Tibial nerve (tissue), 3 donors: ENCODE results near the gene HDAC11.

Experiments
- POLR2A ChIP-seq, 2 donors: fragments of 450-650 bp; IDR thresholded peaks; one replicate each; pipeline ENCODE4 v1.6.1; 2017; ENCODE audit warnings: antibody characterized with exemption in 2 of 2, mild to moderate bottlenecking in 2 of 2, moderate library complexity in 2 of 2
- TF ChIP-seq, protein P1 (sequence below), 5 experiments: fragments of 200-600 bp in 3 of 5; fragments of 450-650 bp in 2 of 5; sonication (generic) in 3 of 5; IDR thresholded peaks; one replicate each; pipeline ENCODE4 v1.5.1; 2016 to 2019; ENCODE audit warnings: antibody characterized with exemption in 5 of 5, mild to moderate bottlenecking in 3 of 5, moderate library complexity in 2 of 5

DNA sequence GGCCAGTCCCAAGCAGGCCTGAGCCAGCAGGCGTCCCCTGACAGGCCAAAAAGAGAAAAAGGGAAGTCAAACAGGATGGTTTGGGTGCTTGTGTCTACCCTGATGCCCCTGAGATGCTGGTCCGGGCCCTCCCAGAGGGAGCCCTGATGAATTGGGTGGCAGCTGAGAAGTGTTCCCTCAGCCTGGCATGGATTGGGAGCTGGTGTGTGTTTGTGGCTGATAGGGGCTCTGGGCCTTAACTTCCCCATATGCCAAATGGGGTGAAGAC is 70.3 kb downstream of the HDAC11 start:
- TF ChIP-seq, protein P1, sequence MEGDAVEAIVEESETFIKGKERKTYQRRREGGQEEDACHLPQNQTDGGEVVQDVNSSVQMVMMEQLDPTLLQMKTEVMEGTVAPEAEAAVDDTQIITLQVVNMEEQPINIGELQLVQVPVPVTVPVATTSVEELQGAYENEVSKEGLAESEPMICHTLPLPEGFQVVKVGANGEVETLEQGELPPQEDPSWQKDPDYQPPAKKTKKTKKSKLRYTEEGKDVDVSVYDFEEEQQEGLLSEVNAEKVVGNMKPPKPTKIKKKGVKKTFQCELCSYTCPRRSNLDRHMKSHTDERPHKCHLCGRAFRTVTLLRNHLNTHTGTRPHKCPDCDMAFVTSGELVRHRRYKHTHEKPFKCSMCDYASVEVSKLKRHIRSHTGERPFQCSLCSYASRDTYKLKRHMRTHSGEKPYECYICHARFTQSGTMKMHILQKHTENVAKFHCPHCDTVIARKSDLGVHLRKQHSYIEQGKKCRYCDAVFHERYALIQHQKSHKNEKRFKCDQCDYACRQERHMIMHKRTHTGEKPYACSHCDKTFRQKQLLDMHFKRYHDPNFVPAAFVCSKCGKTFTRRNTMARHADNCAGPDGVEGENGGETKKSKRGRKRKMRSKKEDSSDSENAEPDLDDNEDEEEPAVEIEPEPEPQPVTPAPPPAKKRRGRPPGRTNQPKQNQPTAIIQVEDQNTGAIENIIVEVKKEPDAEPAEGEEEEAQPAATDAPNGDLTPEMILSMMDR (IDR thresholded peaks at IDR 0.05), result no peak
- TF ChIP-seq POLR2A (IDR thresholded peaks at IDR 0.05), result no peak
